WTC11 (cell line): ENCODE measurements around the gene MOV10L1. TPM values are rescaled to one million over a fixed set of nuclear protein-coding genes. Genes with fewer than 3 reads are reported as not detected.
A peak's percentile ranks its signal among the peaks of the same experiment; 100 is the strongest.

Experiments used
- ATAC-seq: fragments of 200-7000 bp; cut with Tn5 transposase; 2 replicates; pipeline ENCODE4 v1.10.0; 2021; ENCODE audit warnings: mild to moderate bottlenecking, moderate library complexity
- CTCF ChIA-PET: fragments of 300-600 bp; sonication (Branson Sonifier 250); formaldehyde crosslinking; loops from one replicate; lab custom pipeline; 2021; ENCODE audit warnings: antibody characterized with exemption; lab: Charles Lee
- POLR2A ChIA-PET: fragments of 350-600 bp; sonication (Branson Sonifier 250); formaldehyde crosslinking; loops from one replicate; lab custom pipeline; 2021; ENCODE audit warnings: antibody characterized with exemption; lab: Charles Lee
- DNase-seq: peaks from one replicate; pipeline ENCODE4 v3.0.0; 2021; ENCODE audit warnings: low spot score
- H3K27ac Mint-ChIP-seq: 2 replicates; pipeline ENCODE4 v1.8.0; 2021; ENCODE audit warnings: mixed read lengths
- H3K27me3 Mint-ChIP-seq: 2 replicates; pipeline ENCODE4 v1.8.0; 2021; ENCODE audit warnings: low read depth, mild to moderate bottlenecking, moderate library complexity, mixed read lengths
- H3K36me3 Mint-ChIP-seq: 2 replicates; pipeline ENCODE4 v1.8.0; 2021; ENCODE audit warnings: mixed read lengths
- H3K4me1 Mint-ChIP-seq: 2 replicates; pipeline ENCODE4 v1.8.0; 2022; ENCODE audit warnings: mixed read lengths
- H3K4me3 Mint-ChIP-seq: 2 replicates; pipeline ENCODE4 v1.8.0; 2021; ENCODE audit warnings: mild to moderate bottlenecking, moderate library complexity, mixed read lengths
- H3K9me3 Mint-ChIP-seq: 2 replicates; pipeline ENCODE4 v1.8.0; 2021; ENCODE audit warnings: mixed read lengths
- CBFB ChIP-seq: sonication (generic); formaldehyde crosslinking; IDR thresholded peaks from 2 replicates; pipeline ENCODE4 v1.8.1; 2022; ENCODE audit warnings: mild to moderate bottlenecking, low read depth, missing genetic modification reagents
- CREB1 ChIP-seq: sonication (generic); formaldehyde crosslinking; IDR thresholded peaks from 2 replicates; pipeline ENCODE4 v1.8.0; 2023; ENCODE audit warnings: mild to moderate bottlenecking, missing genetic modification reagents
- GABPB1 ChIP-seq: sonication (generic); formaldehyde crosslinking; IDR thresholded peaks from 2 replicates; pipeline ENCODE4 v1.8.1; 2023; ENCODE audit warnings: mild to moderate bottlenecking, missing genetic modification reagents
- HMGA2 ChIP-seq: fragments of 250-450 bp; sonication (Bioruptor Pico); IDR thresholded peaks from 2 replicates; pipeline ENCODE4 v1.4.0; 2021; ENCODE audit warnings: mild to moderate bottlenecking, moderate library complexity
- JUN ChIP-seq: sonication (generic); formaldehyde crosslinking; IDR thresholded peaks from 2 replicates; pipeline ENCODE4 v1.8.0; 2023; ENCODE audit warnings: mild to moderate bottlenecking, missing genetic modification reagents
- MYBL2 ChIP-seq: sonication (generic); formaldehyde crosslinking; IDR thresholded peaks from 2 replicates; pipeline ENCODE4 v1.8.1; 2023; ENCODE audit warnings: mild to moderate bottlenecking, moderate library complexity, missing genetic modification reagents
- NFE2L1 ChIP-seq: sonication (generic); formaldehyde crosslinking; IDR thresholded peaks from 2 replicates; pipeline ENCODE4 v1.8.1; 2023; ENCODE audit warnings: missing genetic modification reagents
- OVOL2 ChIP-seq: fragments of 250-450 bp; sonication (Bioruptor Pico); IDR thresholded peaks from 2 replicates; pipeline ENCODE4 v1.9.0; 2021; ENCODE audit warnings: mild to moderate bottlenecking, borderline replicate concordance
- SP1 ChIP-seq: sonication (generic); formaldehyde crosslinking; conservative IDR thresholded peaks from 2 replicates; pipeline ENCODE4 v1.8.1; 2022; ENCODE audit warnings: missing genetic modification reagents
- ZBTB21 ChIP-seq: sonication (generic); formaldehyde crosslinking; IDR thresholded peaks from 2 replicates; pipeline ENCODE4 v1.8.1; 2023; ENCODE audit warnings: mild to moderate bottlenecking, missing genetic modification reagents, borderline replicate concordance
- ZNF232 ChIP-seq: sonication (generic); formaldehyde crosslinking; IDR thresholded peaks from 2 replicates; pipeline ENCODE4 v1.8.0; 2022; ENCODE audit warnings: mild to moderate bottlenecking, missing genetic modification reagents
- ZNF317 ChIP-seq: sonication (generic); formaldehyde crosslinking; IDR thresholded peaks from 2 replicates; pipeline ENCODE4 v1.8.1; 2023; ENCODE audit warnings: low read depth, mild to moderate bottlenecking, moderate library complexity, missing genetic modification reagents, borderline replicate concordance
- ZNF416 ChIP-seq: fragments of 250-450 bp; sonication (Bioruptor Pico); IDR thresholded peaks from 2 replicates; pipeline ENCODE4 v1.9.0; 2021; ENCODE audit warnings: mild to moderate bottlenecking, inconsistent platforms
- total RNA-seq: library from RNA; stranded (reverse); gene quantifications from 3 replicates; pipeline ENCODE4 v1.2.3, GENCODE V29; 2021
- TF ChIP-seq, protein P1 (sequence below): sonication (generic); formaldehyde crosslinking; conservative IDR thresholded peaks from 2 replicates; pipeline ENCODE4 v1.8.1; 2022; ENCODE audit warnings: mild to moderate bottlenecking, missing genetic modification reagents
- TF ChIP-seq, protein P2 (sequence below): sonication (generic); formaldehyde crosslinking; IDR thresholded peaks from 2 replicates; pipeline ENCODE4 v1.8.1; 2023; ENCODE audit warnings: mild to moderate bottlenecking, missing genetic modification reagents, moderate library complexity
- TF ChIP-seq, protein P3 (sequence below): sonication (generic); formaldehyde crosslinking; IDR thresholded peaks from 2 replicates; pipeline ENCODE4 v1.8.0; 2022; ENCODE audit warnings: mild to moderate bottlenecking, missing genetic modification reagents
- TF ChIP-seq, protein P4 (sequence below): sonication (generic); formaldehyde crosslinking; IDR thresholded peaks from 2 replicates; pipeline ENCODE4 v1.8.0; 2023; ENCODE audit warnings: missing genetic modification reagents
- TF ChIP-seq, protein P5 (sequence below): sonication (generic); formaldehyde crosslinking; IDR thresholded peaks from 2 replicates; pipeline ENCODE4 v1.8.1; 2023; ENCODE audit warnings: mild to moderate bottlenecking, missing genetic modification reagents, borderline replicate concordance
- TF ChIP-seq, protein P6 (sequence below): sonication (generic); formaldehyde crosslinking; IDR thresholded peaks from 2 replicates; pipeline ENCODE4 v1.8.0; 2022; ENCODE audit warnings: mild to moderate bottlenecking, missing genetic modification reagents
- TF ChIP-seq, protein P7 (sequence below): sonication (generic); formaldehyde crosslinking; IDR thresholded peaks from 2 replicates; pipeline ENCODE4 v1.8.0; 2022; ENCODE audit warnings: mild to moderate bottlenecking, missing genetic modification reagents
- TF ChIP-seq, protein P8 (sequence below): sonication (generic); formaldehyde crosslinking; IDR thresholded peaks from 2 replicates; pipeline ENCODE4 v1.8.1; 2023; ENCODE audit warnings: mild to moderate bottlenecking, moderate library complexity, missing genetic modification reagents
- TF ChIP-seq, protein P9 (sequence below): sonication (generic); formaldehyde crosslinking; IDR thresholded peaks from 2 replicates; pipeline ENCODE4 v1.8.0; 2022; ENCODE audit warnings: mild to moderate bottlenecking, missing genetic modification reagents

MOV10L1 gene
- total RNA-seq, 1 experiment from 2014 or later: not detected

DNA sequence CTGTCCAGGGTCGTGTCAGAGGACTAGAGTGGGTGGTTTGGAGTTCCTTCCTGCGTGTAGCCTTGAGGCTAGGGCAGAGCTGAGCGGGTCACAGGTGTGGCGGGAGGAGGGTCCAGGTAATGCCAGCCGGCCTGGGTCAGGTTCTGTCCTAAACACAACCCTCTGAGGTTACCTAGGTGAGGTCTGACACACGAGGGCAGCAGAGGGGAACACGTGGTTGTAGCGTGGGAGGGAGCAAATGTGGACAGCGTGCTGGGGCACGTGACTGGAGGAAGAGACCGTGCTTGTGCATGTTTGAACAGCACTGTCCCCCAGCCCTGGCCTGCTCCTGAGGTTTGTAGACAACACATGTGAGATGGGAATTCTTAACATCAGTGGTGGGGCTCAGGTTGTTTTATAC, 13.1 kb downstream of the MOV10L1 start:
- Mint-ChIP-seq H3K4me1 (no peaks in the 10 kb centered on the region), H3K27me3 (no peaks in the 10 kb centered on the region), H3K27ac (no peak overlapping the region), H3K36me3 (no peaks in the 10 kb centered on the region), H3K4me3 (no peak overlapping the region), H3K9me3 (no peaks in the 10 kb centered on the region)
- peak; percentile 67 for ATAC-seq
- TF ChIP-seq, protein P1, sequence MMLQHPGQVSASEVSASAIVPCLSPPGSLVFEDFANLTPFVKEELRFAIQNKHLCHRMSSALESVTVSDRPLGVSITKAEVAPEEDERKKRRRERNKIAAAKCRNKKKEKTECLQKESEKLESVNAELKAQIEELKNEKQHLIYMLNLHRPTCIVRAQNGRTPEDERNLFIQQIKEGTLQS (CRISPR knock-in tag): no peak
- TF ChIP-seq, protein P2, sequence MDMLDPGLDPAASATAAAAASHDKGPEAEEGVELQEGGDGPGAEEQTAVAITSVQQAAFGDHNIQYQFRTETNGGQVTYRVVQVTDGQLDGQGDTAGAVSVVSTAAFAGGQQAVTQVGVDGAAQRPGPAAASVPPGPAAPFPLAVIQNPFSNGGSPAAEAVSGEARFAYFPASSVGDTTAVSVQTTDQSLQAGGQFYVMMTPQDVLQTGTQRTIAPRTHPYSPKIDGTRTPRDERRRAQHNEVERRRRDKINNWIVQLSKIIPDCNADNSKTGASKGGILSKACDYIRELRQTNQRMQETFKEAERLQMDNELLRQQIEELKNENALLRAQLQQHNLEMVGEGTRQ (CRISPR knock-in tag): peak; percentile 78
- no peak for TF ChIP-seq NFE2L1 (CRISPR knock-in tag)
- TF ChIP-seq, protein P3, sequence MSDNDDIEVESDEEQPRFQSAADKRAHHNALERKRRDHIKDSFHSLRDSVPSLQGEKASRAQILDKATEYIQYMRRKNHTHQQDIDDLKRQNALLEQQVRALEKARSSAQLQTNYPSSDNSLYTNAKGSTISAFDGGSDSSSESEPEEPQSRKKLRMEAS (CRISPR knock-in tag): peak; percentile 63; the same call in 1 of the 2 replicates
- TF ChIP-seq, protein P4, sequence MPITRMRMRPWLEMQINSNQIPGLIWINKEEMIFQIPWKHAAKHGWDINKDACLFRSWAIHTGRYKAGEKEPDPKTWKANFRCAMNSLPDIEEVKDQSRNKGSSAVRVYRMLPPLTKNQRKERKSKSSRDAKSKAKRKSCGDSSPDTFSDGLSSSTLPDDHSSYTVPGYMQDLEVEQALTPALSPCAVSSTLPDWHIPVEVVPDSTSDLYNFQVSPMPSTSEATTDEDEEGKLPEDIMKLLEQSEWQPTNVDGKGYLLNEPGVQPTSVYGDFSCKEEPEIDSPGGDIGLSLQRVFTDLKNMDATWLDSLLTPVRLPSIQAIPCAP (CRISPR knock-in tag): peak; percentile 22; the same call in 1 of the 2 replicates
- TF ChIP-seq CREB1: 0 out of 2 replicates have a peak, but pooled peaks have one; percentile 57
- TF ChIP-seq, protein P5, sequence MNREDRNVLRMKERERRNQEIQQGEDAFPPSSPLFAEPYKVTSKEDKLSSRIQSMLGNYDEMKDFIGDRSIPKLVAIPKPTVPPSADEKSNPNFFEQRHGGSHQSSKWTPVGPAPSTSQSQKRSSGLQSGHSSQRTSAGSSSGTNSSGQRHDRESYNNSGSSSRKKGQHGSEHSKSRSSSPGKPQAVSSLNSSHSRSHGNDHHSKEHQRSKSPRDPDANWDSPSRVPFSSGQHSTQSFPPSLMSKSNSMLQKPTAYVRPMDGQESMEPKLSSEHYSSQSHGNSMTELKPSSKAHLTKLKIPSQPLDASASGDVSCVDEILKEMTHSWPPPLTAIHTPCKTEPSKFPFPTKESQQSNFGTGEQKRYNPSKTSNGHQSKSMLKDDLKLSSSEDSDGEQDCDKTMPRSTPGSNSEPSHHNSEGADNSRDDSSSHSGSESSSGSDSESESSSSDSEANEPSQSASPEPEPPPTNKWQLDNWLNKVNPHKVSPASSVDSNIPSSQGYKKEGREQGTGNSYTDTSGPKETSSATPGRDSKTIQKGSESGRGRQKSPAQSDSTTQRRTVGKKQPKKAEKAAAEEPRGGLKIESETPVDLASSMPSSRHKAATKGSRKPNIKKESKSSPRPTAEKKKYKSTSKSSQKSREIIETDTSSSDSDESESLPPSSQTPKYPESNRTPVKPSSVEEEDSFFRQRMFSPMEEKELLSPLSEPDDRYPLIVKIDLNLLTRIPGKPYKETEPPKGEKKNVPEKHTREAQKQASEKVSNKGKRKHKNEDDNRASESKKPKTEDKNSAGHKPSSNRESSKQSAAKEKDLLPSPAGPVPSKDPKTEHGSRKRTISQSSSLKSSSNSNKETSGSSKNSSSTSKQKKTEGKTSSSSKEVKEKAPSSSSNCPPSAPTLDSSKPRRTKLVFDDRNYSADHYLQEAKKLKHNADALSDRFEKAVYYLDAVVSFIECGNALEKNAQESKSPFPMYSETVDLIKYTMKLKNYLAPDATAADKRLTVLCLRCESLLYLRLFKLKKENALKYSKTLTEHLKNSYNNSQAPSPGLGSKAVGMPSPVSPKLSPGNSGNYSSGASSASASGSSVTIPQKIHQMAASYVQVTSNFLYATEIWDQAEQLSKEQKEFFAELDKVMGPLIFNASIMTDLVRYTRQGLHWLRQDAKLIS (CRISPR knock-in tag): no peak
- no peak for TF ChIP-seq OVOL2 (CRISPR knock-in tag)
- no peak for TF ChIP-seq HMGA2
- no peak for TF ChIP-seq ZNF317
- no peak for TF ChIP-seq ZBTB21 (CRISPR knock-in tag)
- no peak for TF ChIP-seq JUN (CRISPR knock-in tag)
- peak; percentile 61; the same call in 1 of the 2 replicates for TF ChIP-seq GABPB1 (CRISPR knock-in tag)
- TF ChIP-seq ZNF232 (CRISPR knock-in tag): no peak
- no peak for TF ChIP-seq CBFB (CRISPR knock-in tag)
- TF ChIP-seq, protein P6, sequence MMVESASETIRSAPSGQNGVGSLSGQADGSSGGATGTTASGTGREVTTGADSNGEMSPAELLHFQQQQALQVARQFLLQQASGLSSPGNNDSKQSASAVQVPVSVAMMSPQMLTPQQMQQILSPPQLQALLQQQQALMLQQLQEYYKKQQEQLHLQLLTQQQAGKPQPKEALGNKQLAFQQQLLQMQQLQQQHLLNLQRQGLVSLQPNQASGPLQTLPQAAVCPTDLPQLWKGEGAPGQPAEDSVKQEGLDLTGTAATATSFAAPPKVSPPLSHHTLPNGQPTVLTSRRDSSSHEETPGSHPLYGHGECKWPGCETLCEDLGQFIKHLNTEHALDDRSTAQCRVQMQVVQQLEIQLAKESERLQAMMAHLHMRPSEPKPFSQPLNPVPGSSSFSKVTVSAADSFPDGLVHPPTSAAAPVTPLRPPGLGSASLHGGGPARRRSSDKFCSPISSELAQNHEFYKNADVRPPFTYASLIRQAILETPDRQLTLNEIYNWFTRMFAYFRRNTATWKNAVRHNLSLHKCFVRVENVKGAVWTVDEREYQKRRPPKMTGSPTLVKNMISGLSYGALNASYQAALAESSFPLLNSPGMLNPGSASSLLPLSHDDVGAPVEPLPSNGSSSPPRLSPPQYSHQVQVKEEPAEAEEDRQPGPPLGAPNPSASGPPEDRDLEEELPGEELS: 0 out of 2 replicates have a peak, but pooled peaks have one; percentile 50
- TF ChIP-seq, protein P7, sequence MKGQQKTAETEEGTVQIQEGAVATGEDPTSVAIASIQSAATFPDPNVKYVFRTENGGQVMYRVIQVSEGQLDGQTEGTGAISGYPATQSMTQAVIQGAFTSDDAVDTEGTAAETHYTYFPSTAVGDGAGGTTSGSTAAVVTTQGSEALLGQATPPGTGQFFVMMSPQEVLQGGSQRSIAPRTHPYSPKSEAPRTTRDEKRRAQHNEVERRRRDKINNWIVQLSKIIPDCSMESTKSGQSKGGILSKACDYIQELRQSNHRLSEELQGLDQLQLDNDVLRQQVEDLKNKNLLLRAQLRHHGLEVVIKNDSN: peak; percentile 74
- ChIA-PET CTCF (no interaction called here), POLR2A (no interaction called here)
- DNase-seq: no peak

DNA sequence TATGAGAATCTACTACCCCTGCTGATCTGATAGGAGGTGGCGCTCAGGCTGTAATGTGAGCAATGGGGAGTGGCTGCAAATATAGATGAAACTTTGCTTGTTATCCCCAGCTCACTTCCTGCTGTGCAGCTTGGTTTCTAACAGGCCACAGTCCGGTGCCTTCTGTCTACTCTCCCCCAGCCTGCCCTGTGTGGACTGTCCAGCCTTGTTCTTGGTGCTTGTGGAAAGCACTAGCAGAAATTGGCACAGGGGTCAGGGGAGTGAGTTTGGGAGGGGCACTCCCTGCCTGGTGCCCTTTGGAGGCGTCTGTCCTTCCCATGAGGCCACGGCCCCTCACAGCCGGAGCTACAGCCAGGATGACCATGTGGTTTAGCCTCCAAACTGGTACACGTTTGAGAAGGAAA, 14.3 kb downstream of the MOV10L1 start:
- DNase-seq (no peak), ATAC-seq (no peak)
- CTCF ChIA-PET: interaction anchor here (2.1 kb wide), 1 partner anchor 38 kb away, joined by 5 read pairs; no protein-coding TSS in a partner anchor
- no peaks in the 10 kb centered on the region for H3K27me3 Mint-ChIP-seq
- POLR2A ChIA-PET: no interaction called here
- H3K4me1 Mint-ChIP-seq: no peaks in the 10 kb centered on the region
- H3K36me3 Mint-ChIP-seq: no peaks in the 10 kb centered on the region
- H3K9me3 Mint-ChIP-seq: no peaks in the 10 kb centered on the region
- no peak overlapping the region for H3K4me3 Mint-ChIP-seq
- H3K27ac Mint-ChIP-seq: no peak overlapping the region
- TF ChIP-seq ZNF416: no peak
- no peak for TF ChIP-seq MYBL2 (CRISPR knock-in tag)
- no peak for TF ChIP-seq SP1 (CRISPR knock-in tag)
- TF ChIP-seq, protein P8, sequence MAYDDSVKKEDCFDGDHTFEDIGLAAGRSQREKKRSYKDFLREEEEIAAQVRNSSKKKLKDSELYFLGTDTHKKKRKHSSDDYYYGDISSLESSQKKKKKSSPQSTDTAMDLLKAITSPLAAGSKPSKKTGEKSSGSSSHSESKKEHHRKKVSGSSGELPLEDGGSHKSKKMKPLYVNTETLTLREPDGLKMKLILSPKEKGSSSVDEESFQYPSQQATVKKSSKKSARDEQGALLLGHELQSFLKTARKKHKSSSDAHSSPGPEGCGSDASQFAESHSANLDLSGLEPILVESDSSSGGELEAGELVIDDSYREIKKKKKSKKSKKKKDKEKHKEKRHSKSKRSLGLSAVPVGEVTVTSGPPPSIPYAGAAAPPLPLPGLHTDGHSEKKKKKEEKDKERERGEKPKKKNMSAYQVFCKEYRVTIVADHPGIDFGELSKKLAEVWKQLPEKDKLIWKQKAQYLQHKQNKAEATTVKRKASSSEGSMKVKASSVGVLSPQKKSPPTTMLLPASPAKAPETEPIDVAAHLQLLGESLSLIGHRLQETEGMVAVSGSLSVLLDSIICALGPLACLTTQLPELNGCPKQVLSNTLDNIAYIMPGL (CRISPR knock-in tag): no peak
- TF ChIP-seq, protein P9, sequence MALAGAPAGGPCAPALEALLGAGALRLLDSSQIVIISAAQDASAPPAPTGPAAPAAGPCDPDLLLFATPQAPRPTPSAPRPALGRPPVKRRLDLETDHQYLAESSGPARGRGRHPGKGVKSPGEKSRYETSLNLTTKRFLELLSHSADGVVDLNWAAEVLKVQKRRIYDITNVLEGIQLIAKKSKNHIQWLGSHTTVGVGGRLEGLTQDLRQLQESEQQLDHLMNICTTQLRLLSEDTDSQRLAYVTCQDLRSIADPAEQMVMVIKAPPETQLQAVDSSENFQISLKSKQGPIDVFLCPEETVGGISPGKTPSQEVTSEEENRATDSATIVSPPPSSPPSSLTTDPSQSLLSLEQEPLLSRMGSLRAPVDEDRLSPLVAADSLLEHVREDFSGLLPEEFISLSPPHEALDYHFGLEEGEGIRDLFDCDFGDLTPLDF: no peak
